Thyroid gland (tissue), 4 donors: Measurements from ENCODE around the gene XPNPEP1. TPM values are rescaled to one million over a fixed set of nuclear protein-coding genes. Genes with fewer than 3 reads are reported as not detected.
A peak's percentile ranks its signal among the peaks of the same experiment; 100 is the strongest.

ENCODE experiments used
- DNase-seq, 2 donors: peaks; one replicate each; pipeline ENCODE4 v3.0.0-alpha.2; 2019
- H3K27ac ChIP-seq, 3 donors: fragments of 200-600 bp; sonication (generic); 1 replicate in 2 of 3; 2 replicates in 1 of 3; pipeline ENCODE4 v1.5.1; 2016 to 2019; ENCODE audit warnings: mild to moderate bottlenecking in 1 of 3, moderate library complexity in 1 of 3
- H3K27me3 ChIP-seq: fragments of 200-600 bp; sonication (generic); one replicate; pipeline ENCODE4 v1.5.1; 2019
- H3K36me3 ChIP-seq, 2 donors: fragments of 200-600 bp; sonication (generic); one replicate each; pipeline ENCODE4 v1.5.1; 2016 to 2019
- H3K4me1 ChIP-seq, 2 donors: fragments of 200-600 bp; sonication (generic); one replicate each; pipeline ENCODE4 v1.5.1; 2017 to 2019
- H3K4me3 ChIP-seq, 3 donors: fragments of 200-600 bp; sonication (generic); replicated peaks in 1 of 3; 1 replicate in 2 of 3; 2 replicates in 1 of 3; pipeline ENCODE4 v1.5.1; 2016; ENCODE audit warnings: mild to moderate bottlenecking in 1 of 3
- H3K9me3 ChIP-seq: fragments of 200-600 bp; sonication (generic); one replicate; pipeline ENCODE4 v1.5.1; 2017
- CTCF ChIP-seq, 6 experiments: fragments of 200-600 bp in 3 of 6; fragments of 450-650 bp in 3 of 6; sonication (generic) in 3 of 6; IDR thresholded peaks; one replicate each; pipeline ENCODE4 v1.5.1; 2016 to 2019; ENCODE audit warnings: antibody characterized with exemption in 6 of 6, mild to moderate bottlenecking in 2 of 6, inconsistent platforms in 1 of 6, moderate library complexity in 1 of 6
- POLR2A ChIP-seq, 2 donors: fragments of 450-650 bp; IDR thresholded peaks; one replicate each; pipeline ENCODE4 v1.6.1; 2017; ENCODE audit warnings: antibody characterized with exemption in 2 of 2, mild to moderate bottlenecking in 2 of 2, moderate library complexity in 1 of 2
- WGBS, 2 donors: methylation state at CpG; one replicate each; pipeline ENCODE4 v1.1.5; 2017; 5-methylcytosine and 5-hydroxymethylcytosine counted together
- intact Hi-C: fragments of 100-400 bp; cut with DNase I; formaldehyde crosslinking; loops from one replicate; pipeline ENCODE4 v1.15.1; 2023
- total RNA-seq, 4 donors: library from RNA; depleted of rRNA; stranded (reverse); fragments of >200 nt; gene quantifications; one replicate each; pipeline ENCODE4 v1.2.3, GENCODE V29; 2016

The XPNPEP1 gene
- total RNA-seq, 4 donors from 2014 or later, result 72.7 to 89.0 (median 84.0) TPM

DNA sequence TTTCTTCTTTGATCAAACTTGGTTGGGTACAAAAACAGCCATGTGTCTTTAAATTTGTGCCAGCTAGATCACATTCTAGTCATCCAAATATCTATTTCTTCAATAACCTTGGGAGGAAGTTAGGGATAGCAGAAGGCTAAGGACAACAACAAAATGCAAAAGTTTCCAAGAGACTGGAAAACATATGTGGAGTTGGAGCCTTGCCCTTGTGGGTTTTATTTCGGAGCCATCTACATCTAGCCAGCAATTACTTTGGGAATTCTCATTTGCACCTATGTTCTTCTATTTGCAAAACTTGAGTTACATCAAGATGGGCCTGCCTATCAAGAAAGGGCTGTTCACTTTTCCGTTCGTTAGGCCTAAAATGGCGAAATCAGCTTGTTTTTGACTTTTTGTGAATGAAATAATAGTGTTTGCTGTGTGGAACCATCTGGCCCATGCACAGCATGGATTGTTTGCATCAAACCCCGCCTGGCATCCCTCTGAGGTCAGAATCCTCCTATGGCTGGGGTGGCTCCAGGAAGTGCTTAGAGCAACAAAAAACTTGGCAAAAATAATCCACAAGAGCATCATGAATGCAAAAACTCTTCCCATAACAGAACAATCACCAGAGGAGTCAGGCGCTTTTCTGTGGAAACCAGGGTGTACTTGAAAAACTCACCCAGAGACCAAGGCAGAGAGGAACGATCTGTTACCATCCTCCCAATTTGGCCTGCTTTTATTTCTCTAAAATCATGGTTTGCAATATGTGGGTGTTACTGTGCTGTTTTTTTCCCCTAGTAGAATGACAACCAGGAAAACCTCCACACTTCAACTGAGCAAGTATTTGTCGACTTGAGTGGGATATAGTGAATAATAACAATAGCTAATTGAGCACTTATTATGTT, 36.2 kb upstream of the XPNPEP1 start:
- H3K4me1 ChIP-seq, result peaks cover 32 to 51% of the 10 kb centered on the region in 2 donors
- TF ChIP-seq CTCF (IDR thresholded peaks at IDR 0.05) (no peak), POLR2A (IDR thresholded peaks at IDR 0.05) (no peak)
- H3K27ac ChIP-seq, result no peak overlapping the region
- intact Hi-C loops, result loop anchor here (10.0 kb wide), 1 partner anchor 65 kb away; no protein-coding TSS in a partner anchor
- no peaks in the 10 kb centered on the region for H3K27me3 ChIP-seq
- 90 to 91% methylated on average over 8 of the region's 8 CpGs for WGBS, 2 donors
- H3K36me3 ChIP-seq, result no peaks in the 10 kb centered on the region
- no peak for DNase-seq
- H3K4me3 ChIP-seq, result no peak overlapping the region
- no peaks in the 10 kb centered on the region for H3K9me3 ChIP-seq

DNA sequence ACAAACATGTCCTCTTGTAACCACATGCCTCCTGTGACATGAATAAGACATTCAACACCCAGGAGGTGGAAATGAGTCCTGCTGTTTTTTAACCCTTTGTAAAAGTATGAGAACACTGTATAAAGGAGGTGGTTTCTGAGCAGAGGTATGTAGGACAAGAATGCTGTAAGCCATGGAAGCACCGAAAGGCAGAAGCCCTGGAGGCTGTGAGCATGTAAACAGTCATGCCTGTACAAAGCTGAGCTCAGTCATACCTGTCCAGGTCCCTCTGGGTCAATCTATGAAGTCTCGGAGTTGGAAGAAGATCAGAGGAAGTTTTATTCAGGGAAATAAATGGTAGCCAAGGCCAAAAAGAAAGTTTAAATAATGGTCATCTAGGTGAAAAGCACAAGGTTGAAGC, 34.7 kb upstream of the XPNPEP1 start:
- no peaks in the 10 kb centered on the region for H3K36me3 ChIP-seq
- H3K4me3 ChIP-seq, result no peak overlapping the region
- H3K9me3 ChIP-seq, result no peaks in the 10 kb centered on the region
- peaks cover 42 to 60% of the 10 kb centered on the region in 2 donors for H3K4me1 ChIP-seq
- no peaks in the 10 kb centered on the region for H3K27me3 ChIP-seq
- intact Hi-C loops, result no loop called here
- no peak for DNase-seq
- peak overlapping the region; percentile 26 to 62 (median 61) for H3K27ac ChIP-seq
- whole genome bisulfite sequencing, 2 donors, result 87 to 88% methylated on average over 2 of the region's 2 CpGs
- TF ChIP-seq POLR2A (IDR thresholded peaks at IDR 0.05), result no peak
- no peak for TF ChIP-seq CTCF (IDR thresholded peaks at IDR 0.05)

DNA sequence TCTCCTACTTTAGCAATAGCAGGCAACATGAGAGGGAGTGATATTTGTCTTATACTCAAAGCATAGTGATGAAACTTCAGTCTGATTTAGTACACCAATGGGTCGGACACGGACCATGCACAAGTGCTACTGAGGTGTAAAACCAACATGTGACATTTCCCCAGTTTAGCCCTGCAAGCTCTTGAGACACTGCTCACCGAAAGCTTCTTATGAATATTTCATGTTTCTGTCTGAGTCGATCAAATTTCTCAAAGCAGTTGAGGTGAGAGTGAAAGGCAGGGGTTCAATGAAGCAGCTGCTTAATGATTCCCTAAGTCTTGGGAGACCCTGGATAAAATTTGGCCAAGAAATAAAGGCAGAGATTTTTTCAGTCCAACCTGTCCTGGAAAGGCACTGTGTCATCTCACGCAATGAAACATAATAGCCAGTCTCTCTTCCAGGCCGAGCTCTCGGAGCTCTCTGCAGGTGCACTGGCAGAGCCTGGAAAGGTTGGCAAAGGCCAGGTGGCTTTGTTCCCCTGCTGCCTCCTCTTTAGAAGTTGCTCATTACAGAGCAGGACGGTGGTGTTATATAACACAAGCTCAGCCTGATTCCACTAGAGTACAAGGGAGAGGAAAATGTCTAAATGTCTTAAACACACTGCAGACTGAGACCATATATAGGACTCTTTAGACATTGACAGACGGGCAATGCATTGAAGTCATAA, 33.9 kb upstream of the XPNPEP1 start:
- Histone ChIP-seq H3K4me3 (no peak overlapping the region), H3K36me3 (no peaks in the 10 kb centered on the region), H3K4me1 (peaks cover 36 to 51% of the 10 kb centered on the region in 2 donors), H3K27ac (peak overlapping the region; percentile 26 to 61 (median 28)), H3K27me3 (no peaks in the 10 kb centered on the region), H3K9me3 (no peaks in the 10 kb centered on the region)
- intact Hi-C loops, result no loop called here
- peak; percentile 67 to 71 for DNase-seq
- WGBS, 2 donors, result 42 to 51% methylated on average over 9 of the region's 9 CpGs
- no peak for TF ChIP-seq CTCF (IDR thresholded peaks at IDR 0.05)

GRCh38 chr10:109956454-109957091, 33.3 kb upstream of the XPNPEP1 start:
- WGBS, 2 donors, result 93 to 98% methylated on average over 2 of the region's 2 CpGs

More at GRCh38 chr10:109956454-109957091, 33.3 kb upstream of the XPNPEP1 start:
- H3K4me1 ChIP-seq, result peaks cover 30 to 45% of the 10 kb centered on the region in 2 donors
- no peaks in the 10 kb centered on the region for H3K27me3 ChIP-seq
- TF ChIP-seq POLR2A (IDR thresholded peaks at IDR 0.05) (no peak), CTCF (IDR thresholded peaks at IDR 0.05) (peak in 4 of 6 experiments; percentile 4 to 36 (median 30))
- H3K9me3 ChIP-seq, result no peaks in the 10 kb centered on the region
- no peaks in the 10 kb centered on the region for H3K36me3 ChIP-seq
- no peak overlapping the region for H3K4me3 ChIP-seq
- intact Hi-C loops, result no loop called here
- DNase-seq, result no peak
- peak overlapping the region in 1 of 3 donors; percentile 61 for H3K27ac ChIP-seq
